HEK293 (cell line): Measurements from ENCODE around the gene TM7SF3.

Experiments used
- GLI4 ChIP-seq: fragments of 450-650 bp; formaldehyde crosslinking; IDR thresholded peaks from 2 replicates; pipeline ENCODE4 v1.5.1; 2016; ENCODE audit warnings: missing biosample characterization, missing genetic modification characterization
- IKZF3 ChIP-seq: fragments of 450-650 bp; IDR thresholded peaks from 2 replicates; pipeline ENCODE4 v1.5.0; 2018; ENCODE audit warnings: missing biosample characterization, mild to moderate bottlenecking, missing genetic modification characterization, moderate library complexity
- WT1 ChIP-seq: fragments of 450-650 bp; formaldehyde crosslinking; IDR thresholded peaks from 2 replicates; pipeline ENCODE4 v1.5.1; 2016; ENCODE audit warnings: missing biosample characterization, missing genetic modification characterization
- ZBTB7A ChIP-seq: fragments of 450-650 bp; formaldehyde crosslinking; IDR thresholded peaks from 2 replicates; pipeline ENCODE4 v1.5.1; 2016; ENCODE audit warnings: low read depth, missing biosample characterization, missing genetic modification characterization
- ZEB2 ChIP-seq: fragments of 450-650 bp; formaldehyde crosslinking; IDR thresholded peaks from 2 replicates; pipeline ENCODE4 v1.5.1; 2016; ENCODE audit warnings: missing biosample characterization, missing genetic modification characterization
- ZFHX2 ChIP-seq: fragments of 450-650 bp; formaldehyde crosslinking; conservative IDR thresholded peaks from 2 replicates; pipeline ENCODE4 v1.5.1; 2016; ENCODE audit warnings: missing biosample characterization, missing genetic modification characterization
- ZFP37 ChIP-seq: fragments of 450-650 bp; formaldehyde crosslinking; IDR thresholded peaks from 2 replicates; pipeline ENCODE4 v1.5.1; 2016; ENCODE audit warnings: missing biosample characterization, missing genetic modification characterization
- ZIC2 ChIP-seq: fragments of 450-650 bp; formaldehyde crosslinking; IDR thresholded peaks from 2 replicates; pipeline ENCODE4 v1.5.1; 2016; ENCODE audit warnings: missing biosample characterization, missing genetic modification characterization
- ZNF19 ChIP-seq: fragments of 450-650 bp; formaldehyde crosslinking; IDR thresholded peaks from 2 replicates; pipeline ENCODE4; 2016; ENCODE audit warnings: missing biosample characterization, missing genetic modification characterization, low read depth
- ZNF24 ChIP-seq: fragments of 450-650 bp; formaldehyde crosslinking; IDR thresholded peaks from 2 replicates; pipeline ENCODE4 v1.5.1; 2016; ENCODE audit warnings: missing biosample characterization, missing genetic modification characterization
- ZNF248 ChIP-seq: fragments of 450-650 bp; formaldehyde crosslinking; IDR thresholded peaks from 2 replicates; pipeline ENCODE4 v1.5.1; 2017; ENCODE audit warnings: missing biosample characterization, missing genetic modification characterization
- ZNF302 ChIP-seq: fragments of 450-650 bp; formaldehyde crosslinking; IDR thresholded peaks from 2 replicates; pipeline ENCODE4 v1.5.1; 2016; ENCODE audit warnings: missing biosample characterization, missing genetic modification characterization, low read depth
- ZNF335 ChIP-seq: fragments of 450-650 bp; formaldehyde crosslinking; conservative IDR thresholded peaks from 2 replicates; pipeline ENCODE4 v1.5.1; 2016; ENCODE audit warnings: missing biosample characterization, missing genetic modification characterization
- ZNF350 ChIP-seq: fragments of 450-650 bp; formaldehyde crosslinking; IDR thresholded peaks from 2 replicates; pipeline ENCODE4 v1.5.0; 2017; ENCODE audit warnings: missing biosample characterization, mild to moderate bottlenecking, missing genetic modification characterization
- ZNF404 ChIP-seq: fragments of 450-650 bp; formaldehyde crosslinking; IDR thresholded peaks from 2 replicates; pipeline ENCODE4 v1.5.1; 2017; ENCODE audit warnings: missing biosample characterization, missing genetic modification characterization
- ZNF423 ChIP-seq: fragments of 450-650 bp; formaldehyde crosslinking; IDR thresholded peaks from 2 replicates; pipeline ENCODE4 v1.5.1; 2016; ENCODE audit warnings: missing biosample characterization, missing genetic modification characterization
- ZNF48 ChIP-seq: fragments of 450-650 bp; formaldehyde crosslinking; IDR thresholded peaks from 2 replicates; pipeline ENCODE4 v1.5.1; 2016; ENCODE audit warnings: missing biosample characterization, missing genetic modification characterization
- ZNF510 ChIP-seq: fragments of 450-650 bp; formaldehyde crosslinking; IDR thresholded peaks from 2 replicates; pipeline ENCODE4 v1.5.1; 2018; ENCODE audit warnings: mild to moderate bottlenecking, missing genetic modification characterization, missing biosample characterization; ENCODE audit not compliant: insufficient replicate concordance
- ZNF600 ChIP-seq: fragments of 450-650 bp; formaldehyde crosslinking; IDR thresholded peaks from 2 replicates; pipeline ENCODE4 v1.5.1; 2016; ENCODE audit warnings: missing biosample characterization, missing genetic modification characterization
- ZNF768 ChIP-seq: fragments of 450-650 bp; formaldehyde crosslinking; IDR thresholded peaks from 2 replicates; pipeline ENCODE4 v1.5.1; 2018; ENCODE audit warnings: missing biosample characterization, mild to moderate bottlenecking, missing genetic modification characterization
- ZNF791 ChIP-seq: fragments of 450-650 bp; formaldehyde crosslinking; IDR thresholded peaks from 2 replicates; pipeline ENCODE4 v1.5.1; 2016; ENCODE audit warnings: missing biosample characterization, missing genetic modification characterization
- ZNF830 ChIP-seq: fragments of 450-650 bp; IDR thresholded peaks from 2 replicates; pipeline ENCODE4 v1.5.0; 2018; ENCODE audit warnings: missing biosample characterization, missing genetic modification characterization, low read depth, mild to moderate bottlenecking, moderate library complexity
- ZSCAN23 ChIP-seq: fragments of 450-650 bp; formaldehyde crosslinking; IDR thresholded peaks from 2 replicates; pipeline ENCODE4 v1.5.1; 2016; ENCODE audit warnings: missing biosample characterization, missing genetic modification characterization
- TF ChIP-seq, protein P1 (sequence below): fragments of 450-650 bp; formaldehyde crosslinking; optimal IDR thresholded peaks from 2 replicates; pipeline ENCODE3; 2016; ENCODE audit warnings: missing biosample characterization, mild to moderate bottlenecking, missing genetic modification characterization
- TF ChIP-seq, protein P2 (sequence below): fragments of 450-650 bp; formaldehyde crosslinking; IDR thresholded peaks from 2 replicates; pipeline ENCODE4 v1.5.1; 2017; ENCODE audit warnings: missing biosample characterization, mild to moderate bottlenecking, missing genetic modification characterization, moderate library complexity
- TF ChIP-seq, protein P3 (sequence below): sonication (generic); formaldehyde crosslinking; IDR thresholded peaks from 2 replicates; pipeline ENCODE4 v1.8.1; 2022; ENCODE audit warnings: mild to moderate bottlenecking, moderate library complexity, missing genetic modification reagents
- TF ChIP-seq, protein P4 (sequence below): fragments of 450-650 bp; formaldehyde crosslinking; IDR thresholded peaks from 2 replicates; pipeline ENCODE4 v1.5.1; 2016; ENCODE audit warnings: missing biosample characterization, missing genetic modification characterization, low read depth
- TF ChIP-seq, protein P5 (sequence below): fragments of 450-650 bp; formaldehyde crosslinking; IDR thresholded peaks from 2 replicates; pipeline ENCODE4 v1.5.1; 2017; ENCODE audit warnings: missing biosample characterization, missing genetic modification characterization
- TF ChIP-seq, protein P6 (sequence below): fragments of 450-650 bp; formaldehyde crosslinking; IDR thresholded peaks from 2 replicates; pipeline ENCODE4 v1.5.1; 2016; ENCODE audit warnings: missing biosample characterization, missing genetic modification characterization
- TF ChIP-seq, protein P7 (sequence below): fragments of 450-650 bp; formaldehyde crosslinking; IDR thresholded peaks from 2 replicates; pipeline ENCODE4 v1.5.1; 2016; ENCODE audit warnings: missing biosample characterization, missing genetic modification characterization

Gene TM7SF3

DNA sequence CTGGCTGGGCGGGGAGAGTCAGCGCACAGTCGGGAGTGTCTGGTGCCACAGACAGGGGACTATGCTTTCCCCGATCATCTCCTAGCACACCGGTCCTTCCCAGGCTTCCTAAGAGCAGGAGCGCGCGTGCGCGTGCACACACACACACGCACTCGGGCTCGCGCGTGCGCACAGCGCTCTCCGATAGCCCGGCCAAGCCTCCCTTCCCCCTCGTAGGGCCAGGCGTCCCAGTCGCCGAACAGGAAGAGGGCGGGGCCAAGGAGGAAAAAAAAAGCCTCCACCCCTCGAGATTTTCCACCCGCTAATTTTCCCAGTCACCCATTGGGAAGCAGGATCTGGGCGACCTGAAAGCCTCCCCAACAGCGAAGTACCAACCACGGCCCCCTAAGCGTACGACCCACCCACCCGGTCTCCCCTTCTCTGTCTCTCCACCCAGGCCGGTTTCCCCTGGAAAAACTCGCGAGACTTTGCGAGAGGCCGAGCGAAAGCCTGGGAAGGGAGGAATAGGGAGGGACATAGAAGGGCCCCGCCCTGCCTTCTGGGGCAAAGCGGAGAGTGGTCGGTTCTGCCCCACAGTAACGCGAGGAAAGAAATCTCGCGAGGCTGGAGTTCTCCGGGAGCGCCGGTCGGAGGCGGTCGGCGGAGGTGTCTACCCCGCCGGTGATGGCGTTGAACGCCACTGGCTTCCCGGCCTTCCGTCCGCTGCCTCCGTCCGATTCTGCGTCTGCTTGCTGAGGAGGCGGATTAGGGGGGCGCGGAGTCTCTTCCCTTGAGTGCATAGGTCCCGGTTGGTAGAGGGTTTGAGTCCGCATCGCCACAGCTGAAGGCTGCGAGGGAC is 76.1 kb downstream of the TM7SF3 start, which contains the start of the genes FGFR1OP2 and INTS13 (continued):
- peak; percentile 44; the same call in 1 of the 2 replicates for TF ChIP-seq ZSCAN23 (tag by site-specific recombination)
- peak; percentile 66; the same call in 1 of the 2 replicates for TF ChIP-seq WT1 (tag by site-specific recombination)
- TF ChIP-seq ZFP37, result peak; percentile 73
- TF ChIP-seq ZEB2 (tag by site-specific recombination), result peak; percentile 90
- TF ChIP-seq ZNF510 (tag by site-specific recombination), result no peak
- no peak for TF ChIP-seq ZNF791 (tag by site-specific recombination)
- TF ChIP-seq, protein P1, sequence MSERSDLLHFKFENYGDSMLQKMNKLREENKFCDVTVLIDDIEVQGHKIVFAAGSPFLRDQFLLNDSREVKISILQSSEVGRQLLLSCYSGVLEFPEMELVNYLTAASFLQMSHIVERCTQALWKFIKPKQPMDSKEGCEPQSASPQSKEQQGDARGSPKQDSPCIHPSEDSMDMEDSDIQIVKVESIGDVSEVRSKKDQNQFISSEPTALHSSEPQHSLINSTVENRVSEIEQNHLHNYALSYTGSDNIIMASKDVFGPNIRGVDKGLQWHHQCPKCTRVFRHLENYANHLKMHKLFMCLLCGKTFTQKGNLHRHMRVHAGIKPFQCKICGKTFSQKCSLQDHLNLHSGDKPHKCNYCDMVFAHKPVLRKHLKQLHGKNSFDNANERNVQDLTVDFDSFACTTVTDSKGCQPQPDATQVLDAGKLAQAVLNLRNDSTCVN (tag by site-specific recombination), result peak; percentile 97
- TF ChIP-seq, protein P2, sequence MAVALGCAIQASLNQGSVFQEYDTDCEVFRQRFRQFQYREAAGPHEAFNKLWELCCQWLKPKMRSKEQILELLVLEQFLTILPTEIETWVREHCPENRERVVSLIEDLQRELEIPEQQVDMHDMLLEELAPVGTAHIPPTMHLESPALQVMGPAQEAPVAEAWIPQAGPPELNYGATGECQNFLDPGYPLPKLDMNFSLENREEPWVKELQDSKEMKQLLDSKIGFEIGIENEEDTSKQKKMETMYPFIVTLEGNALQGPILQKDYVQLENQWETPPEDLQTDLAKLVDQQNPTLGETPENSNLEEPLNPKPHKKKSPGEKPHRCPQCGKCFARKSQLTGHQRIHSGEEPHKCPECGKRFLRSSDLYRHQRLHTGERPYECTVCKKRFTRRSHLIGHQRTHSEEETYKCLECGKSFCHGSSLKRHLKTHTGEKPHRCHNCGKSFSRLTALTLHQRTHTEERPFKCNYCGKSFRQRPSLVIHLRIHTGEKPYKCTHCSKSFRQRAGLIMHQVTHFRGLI (tag by site-specific recombination), result no peak
- TF ChIP-seq, protein P3, sequence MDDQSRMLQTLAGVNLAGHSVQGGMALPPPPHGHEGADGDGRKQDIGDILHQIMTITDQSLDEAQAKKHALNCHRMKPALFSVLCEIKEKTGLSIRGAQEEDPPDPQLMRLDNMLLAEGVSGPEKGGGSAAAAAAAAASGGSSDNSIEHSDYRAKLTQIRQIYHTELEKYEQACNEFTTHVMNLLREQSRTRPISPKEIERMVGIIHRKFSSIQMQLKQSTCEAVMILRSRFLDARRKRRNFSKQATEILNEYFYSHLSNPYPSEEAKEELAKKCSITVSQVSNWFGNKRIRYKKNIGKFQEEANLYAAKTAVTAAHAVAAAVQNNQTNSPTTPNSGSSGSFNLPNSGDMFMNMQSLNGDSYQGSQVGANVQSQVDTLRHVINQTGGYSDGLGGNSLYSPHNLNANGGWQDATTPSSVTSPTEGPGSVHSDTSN (CRISPR knock-in tag), result 0 out of 2 replicates have a peak, but pooled peaks have one; percentile 50
- TF ChIP-seq ZNF48 (tag by site-specific recombination), result no peak
- no peak for TF ChIP-seq ZNF768 (tag by site-specific recombination)
- no peak for TF ChIP-seq GLI4
- TF ChIP-seq, protein P4, sequence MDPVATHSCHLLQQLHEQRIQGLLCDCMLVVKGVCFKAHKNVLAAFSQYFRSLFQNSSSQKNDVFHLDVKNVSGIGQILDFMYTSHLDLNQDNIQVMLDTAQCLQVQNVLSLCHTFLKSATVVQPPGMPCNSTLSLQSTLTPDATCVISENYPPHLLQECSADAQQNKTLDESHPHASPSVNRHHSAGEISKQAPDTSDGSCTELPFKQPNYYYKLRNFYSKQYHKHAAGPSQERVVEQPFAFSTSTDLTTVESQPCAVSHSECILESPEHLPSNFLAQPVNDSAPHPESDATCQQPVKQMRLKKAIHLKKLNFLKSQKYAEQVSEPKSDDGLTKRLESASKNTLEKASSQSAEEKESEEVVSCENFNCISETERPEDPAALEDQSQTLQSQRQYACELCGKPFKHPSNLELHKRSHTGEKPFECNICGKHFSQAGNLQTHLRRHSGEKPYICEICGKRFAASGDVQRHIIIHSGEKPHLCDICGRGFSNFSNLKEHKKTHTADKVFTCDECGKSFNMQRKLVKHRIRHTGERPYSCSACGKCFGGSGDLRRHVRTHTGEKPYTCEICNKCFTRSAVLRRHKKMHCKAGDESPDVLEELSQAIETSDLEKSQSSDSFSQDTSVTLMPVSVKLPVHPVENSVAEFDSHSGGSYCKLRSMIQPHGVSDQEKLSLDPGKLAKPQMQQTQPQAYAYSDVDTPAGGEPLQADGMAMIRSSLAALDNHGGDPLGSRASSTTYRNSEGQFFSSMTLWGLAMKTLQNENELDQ (tag by site-specific recombination), result no peak
- TF ChIP-seq, protein P5, sequence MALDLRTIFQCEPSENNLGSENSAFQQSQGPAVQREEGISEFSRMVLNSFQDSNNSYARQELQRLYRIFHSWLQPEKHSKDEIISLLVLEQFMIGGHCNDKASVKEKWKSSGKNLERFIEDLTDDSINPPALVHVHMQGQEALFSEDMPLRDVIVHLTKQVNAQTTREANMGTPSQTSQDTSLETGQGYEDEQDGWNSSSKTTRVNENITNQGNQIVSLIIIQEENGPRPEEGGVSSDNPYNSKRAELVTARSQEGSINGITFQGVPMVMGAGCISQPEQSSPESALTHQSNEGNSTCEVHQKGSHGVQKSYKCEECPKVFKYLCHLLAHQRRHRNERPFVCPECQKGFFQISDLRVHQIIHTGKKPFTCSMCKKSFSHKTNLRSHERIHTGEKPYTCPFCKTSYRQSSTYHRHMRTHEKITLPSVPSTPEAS (tag by site-specific recombination), result no peak
- TF ChIP-seq IKZF3 (tag by site-specific recombination), result peak; percentile 98
- TF ChIP-seq ZNF24 (tag by site-specific recombination), result 0 out of 2 replicates have a peak, but pooled peaks have one; percentile 42
- peak; percentile 15; the same call in 1 of the 2 replicates for TF ChIP-seq ZIC2 (tag by site-specific recombination)
- no peak; the same call in 1 of the 2 replicates for TF ChIP-seq ZBTB7A (tag by site-specific recombination)
- TF ChIP-seq, protein P6, sequence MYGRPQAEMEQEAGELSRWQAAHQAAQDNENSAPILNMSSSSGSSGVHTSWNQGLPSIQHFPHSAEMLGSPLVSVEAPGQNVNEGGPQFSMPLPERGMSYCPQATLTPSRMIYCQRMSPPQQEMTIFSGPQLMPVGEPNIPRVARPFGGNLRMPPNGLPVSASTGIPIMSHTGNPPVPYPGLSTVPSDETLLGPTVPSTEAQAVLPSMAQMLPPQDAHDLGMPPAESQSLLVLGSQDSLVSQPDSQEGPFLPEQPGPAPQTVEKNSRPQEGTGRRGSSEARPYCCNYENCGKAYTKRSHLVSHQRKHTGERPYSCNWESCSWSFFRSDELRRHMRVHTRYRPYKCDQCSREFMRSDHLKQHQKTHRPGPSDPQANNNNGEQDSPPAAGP (tag by site-specific recombination), result peak; percentile 52; the same call in 1 of the 2 replicates
- no peak for TF ChIP-seq ZNF248 (tag by site-specific recombination)
- no peak for TF ChIP-seq ZNF302 (tag by site-specific recombination)
- TF ChIP-seq, protein P7, sequence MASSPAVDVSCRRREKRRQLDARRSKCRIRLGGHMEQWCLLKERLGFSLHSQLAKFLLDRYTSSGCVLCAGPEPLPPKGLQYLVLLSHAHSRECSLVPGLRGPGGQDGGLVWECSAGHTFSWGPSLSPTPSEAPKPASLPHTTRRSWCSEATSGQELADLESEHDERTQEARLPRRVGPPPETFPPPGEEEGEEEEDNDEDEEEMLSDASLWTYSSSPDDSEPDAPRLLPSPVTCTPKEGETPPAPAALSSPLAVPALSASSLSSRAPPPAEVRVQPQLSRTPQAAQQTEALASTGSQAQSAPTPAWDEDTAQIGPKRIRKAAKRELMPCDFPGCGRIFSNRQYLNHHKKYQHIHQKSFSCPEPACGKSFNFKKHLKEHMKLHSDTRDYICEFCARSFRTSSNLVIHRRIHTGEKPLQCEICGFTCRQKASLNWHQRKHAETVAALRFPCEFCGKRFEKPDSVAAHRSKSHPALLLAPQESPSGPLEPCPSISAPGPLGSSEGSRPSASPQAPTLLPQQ (tag by site-specific recombination), result no peak
- no peak for TF ChIP-seq ZNF404 (tag by site-specific recombination)
- no peak for TF ChIP-seq ZNF423 (tag by site-specific recombination)
- no peak for TF ChIP-seq ZNF19 (tag by site-specific recombination)
- no peak for TF ChIP-seq ZNF350 (tag by site-specific recombination)
- TF ChIP-seq ZNF335 (tag by site-specific recombination), result peak; percentile 79
- TF ChIP-seq ZNF600 (tag by site-specific recombination), result peak; percentile 96
- no peak for TF ChIP-seq ZNF830 (tag by site-specific recombination)
- peak; percentile 81 for TF ChIP-seq ZFHX2 (tag by site-specific recombination)
